D721Med (cell line): ENCODE measurements around the gene PLEKHF1.

ENCODE experiments used
- DNase-seq: peaks from one replicate; pipeline ENCODE4 v3.0.0; 2011; ENCODE audit warnings: low spot score; ENCODE audit not compliant: insufficient read length
- FAIRE-seq: peaks from 2 replicates; lab custom pipeline; 2011; peaks lifted over from hg19 to GRCh38; lab: Jason Lieb, UNC
- CTCF ChIP-seq: IDR thresholded peaks from 2 replicates; pipeline ENCODE4 v1.5.1; 2012; ENCODE audit warnings: mild to moderate bottlenecking, control low read depth; ENCODE audit not compliant: insufficient read depth; ENCODE audit errors: missing control alignments

PLEKHF1 gene

GRCh38 chr19:29665215-29665825 is at the start of gene PLEKHF1:
Gene PLEKHF1, plus strand, starts transcription at chr19:29665461. Its CDS starts 8,379 bp downstream, at chr19:29673840.
- no peak for TF ChIP-seq CTCF
- no peak for FAIRE-seq
- DNase-seq: peak; percentile 87

GRCh38 chr19:29615891-29616425 is 49.3 kb upstream of the PLEKHF1 start:
- TF ChIP-seq CTCF: no peak
- DNase-seq: no peak
- FAIRE-seq: no peak

- TF ChIP-seq CTCF: no peak
- DNase-seq: no peak
- FAIRE-seq: no peak
Measured at GRCh38 chr19:29616541-29616940, 48.7 kb upstream of the PLEKHF1 start.

- FAIRE-seq: no peak
Measured at GRCh38 chr19:29617366-29618266, 47.6 kb upstream of the PLEKHF1 start.

GRCh38 chr19:29618434-29618833 is 46.8 kb upstream of the PLEKHF1 start:
- FAIRE-seq: no peak
- TF ChIP-seq CTCF: no peak
- no peak for DNase-seq

More at GRCh38 chr19:29617366-29618266, 47.6 kb upstream of the PLEKHF1 start:
- no peak for TF ChIP-seq CTCF
- no peak for DNase-seq

GRCh38 chr19:29618871-29619270 is 46.4 kb upstream of the PLEKHF1 start:
- no peak for TF ChIP-seq CTCF
- no peak for FAIRE-seq
- DNase-seq: no peak
